ENCODE data around the gene DAB2IP.

GRCh38 chr9:121813519-121814210 is 162.2 kb downstream of the DAB2IP start:
- TF ChIP-seq CTCF (IDR thresholded peaks at IDR 0.05): no peak
- no peak for TF ChIP-seq POLR2A (IDR thresholded peaks at IDR 0.05)
